HG03342 (cell line): ENCODE measurements around the gene CD300LF.
A peak's percentile ranks its signal among the peaks of the same experiment; 100 is the strongest.

Source experiments
- ATAC-seq: cut with Tn5 transposase; IDR thresholded peaks from one replicate; pipeline ENCODE4 v1.9.1; 2021; ENCODE audit warnings: mild to moderate bottlenecking, moderate library complexity; ENCODE audit not compliant: unreplicated experiment

The CD300LF gene

GRCh38 chr17:74712756-74713155, at the start of gene CD300LF:
Gene CD300LF (minus strand): TSS chr17:74712923. CDS start chr17:74712866, 57 bp downstream.
- ATAC-seq, result no peak

DNA sequence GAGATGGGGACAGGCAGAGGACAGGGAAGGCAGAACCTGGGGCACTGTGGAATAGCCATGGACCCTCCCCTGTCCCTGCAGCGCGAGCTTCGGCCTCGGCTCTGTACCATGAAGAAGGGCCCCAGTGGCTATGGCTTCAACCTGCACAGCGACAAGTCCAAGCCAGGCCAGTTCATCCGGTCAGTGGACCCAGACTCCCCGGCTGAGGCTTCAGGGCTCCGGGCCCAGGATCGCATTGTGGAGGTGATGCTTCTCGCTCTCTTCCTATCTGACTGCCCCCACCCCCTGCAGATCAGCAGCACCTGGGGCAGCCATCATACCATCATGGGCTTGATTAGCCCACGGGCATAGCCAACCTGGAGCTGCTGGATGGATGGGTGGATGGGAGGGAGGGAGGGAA, 49.2 kb upstream of the CD300LF start:
- ATAC-seq, result no peak

GRCh38 chr17:74761419-74761818, 48.7 kb upstream of the CD300LF start:
- no peak for ATAC-seq

GRCh38 chr17:74760404-74761105, 47.8 kb upstream of the CD300LF start:
- no peak for ATAC-seq

- no peak for ATAC-seq
Measured at GRCh38 chr17:74759941-74760340, 47.2 kb upstream of the CD300LF start.

DNA sequence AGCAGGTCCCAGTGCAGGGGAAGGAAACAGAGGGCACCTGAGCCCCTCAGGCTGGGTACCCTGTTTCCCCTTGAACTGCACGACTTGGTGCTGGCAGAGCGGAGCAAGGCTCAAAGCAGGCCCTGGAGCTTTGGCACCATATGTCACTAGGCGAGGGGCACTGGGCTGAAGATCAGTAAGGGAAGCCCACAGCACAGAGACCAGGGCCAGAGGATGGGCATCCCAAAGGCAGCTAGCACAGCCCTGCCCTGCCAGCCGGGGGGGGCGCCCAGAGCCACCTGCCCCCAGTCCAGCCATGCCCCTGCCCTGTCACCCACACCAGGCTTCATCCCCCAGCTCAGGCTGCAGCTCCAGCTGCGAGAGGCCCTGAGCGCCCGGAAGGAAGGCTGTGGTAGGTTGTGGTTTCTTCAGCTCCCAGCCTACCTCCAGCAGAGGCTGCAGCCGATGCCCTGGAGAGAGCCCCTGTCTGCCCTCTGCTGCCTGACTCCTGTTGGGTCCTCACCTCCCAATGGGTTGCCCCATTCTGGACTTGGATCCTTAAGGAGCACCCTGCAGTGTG, 46.6 kb upstream of the CD300LF start:
- peak; percentile 73 for ATAC-seq

DNA sequence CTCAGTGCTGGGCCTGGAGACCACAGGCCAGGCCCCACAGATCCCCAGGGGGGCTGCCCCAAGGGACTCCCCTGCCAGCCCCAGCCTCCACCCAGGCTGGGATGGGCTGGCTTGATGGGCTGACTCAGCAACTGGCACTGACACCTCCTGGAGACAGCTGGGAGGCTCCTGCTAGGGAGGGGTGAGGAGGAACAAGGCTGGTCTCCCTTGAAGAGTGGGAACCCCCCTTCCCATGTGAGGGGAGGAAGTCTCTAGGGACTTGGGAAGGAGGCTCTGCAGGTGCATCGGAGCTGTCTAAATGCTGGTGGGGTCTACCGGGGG, 46.1 kb upstream of the CD300LF start:
- ATAC-seq, result no peak

GRCh38 chr17:74757931-74758847, 45.5 kb upstream of the CD300LF start:
- ATAC-seq, result no peak

DNA sequence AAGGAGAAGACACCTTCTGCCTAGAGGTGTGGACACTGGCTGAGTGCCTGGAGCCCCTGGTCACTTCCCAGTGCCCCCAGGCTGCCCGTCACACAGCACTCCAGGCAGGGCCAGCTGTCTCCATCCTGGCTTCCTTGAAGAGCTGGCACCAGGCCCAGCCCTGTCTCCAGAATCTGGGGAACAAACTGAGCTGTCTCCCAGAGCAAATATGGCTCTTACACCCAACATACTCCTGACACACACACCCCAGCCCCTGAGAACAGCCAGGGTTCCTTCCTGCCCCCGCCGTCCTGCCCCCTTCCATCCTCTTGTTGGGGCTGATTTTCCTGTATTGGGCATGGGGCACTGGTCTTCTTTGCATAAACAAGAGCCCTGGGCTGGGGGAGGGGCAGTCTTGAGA, 44.8 kb upstream of the CD300LF start:
- ATAC-seq, result no peak

GRCh38 chr17:74756891-74757290, 44.2 kb upstream of the CD300LF start:
- ATAC-seq, result no peak

GRCh38 chr17:74755533-74755932, 42.8 kb upstream of the CD300LF start:
- no peak for ATAC-seq

DNA sequence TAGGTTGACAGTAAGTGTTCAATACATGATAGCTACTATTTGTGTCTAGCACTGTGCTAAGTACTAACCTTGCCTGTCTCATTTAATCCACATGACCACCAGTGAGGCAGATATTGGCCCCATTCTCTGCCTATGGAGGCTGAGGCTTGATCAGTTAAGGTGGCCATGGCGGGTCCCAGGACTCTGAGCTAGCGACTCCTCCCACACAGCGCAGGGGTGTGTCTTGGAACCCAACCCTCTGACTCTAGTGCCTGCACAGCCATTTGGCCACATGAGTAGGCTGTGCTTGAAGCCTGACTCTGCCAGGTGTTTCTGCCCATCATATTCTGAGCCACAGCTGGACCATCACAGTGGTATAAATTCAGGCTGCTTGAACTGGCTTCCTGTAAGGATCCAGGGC, 42.1 kb upstream of the CD300LF start:
- ATAC-seq, result no peak

GRCh38 chr17:74752822-74753401, 40.2 kb upstream of the CD300LF start:
- no peak for ATAC-seq

- no peak for ATAC-seq
Measured at GRCh38 chr17:74752415-74752814, 39.7 kb upstream of the CD300LF start.

GRCh38 chr17:74750327-74751069, 37.8 kb upstream of the CD300LF start:
- no peak for ATAC-seq

- no peak for ATAC-seq
Measured at GRCh38 chr17:74750039-74750326, 37.3 kb upstream of the CD300LF start.

- ATAC-seq, result no peak
Measured at GRCh38 chr17:74749279-74750038, 36.7 kb upstream of the CD300LF start.

- peak; percentile 82 for ATAC-seq
Measured at GRCh38 chr17:74748529-74749278, 36.0 kb upstream of the CD300LF start, which contains the start of gene NHERF1. Gene NHERF1 (plus strand): TSS chr17:74748628. CDS start chr17:74748847, 219 bp downstream.

DNA sequence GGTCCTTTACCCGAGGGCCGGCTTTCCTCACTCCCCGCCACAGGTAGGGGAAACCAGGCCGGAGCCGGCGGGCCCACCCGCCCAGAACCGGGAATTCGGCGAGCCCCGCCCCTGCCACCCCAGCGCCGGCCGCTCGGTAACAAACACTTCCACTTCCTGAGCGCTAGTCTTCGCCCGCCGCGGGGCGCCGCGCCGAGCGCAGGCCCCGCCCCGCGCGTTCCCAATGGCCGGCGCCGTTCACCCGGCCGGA, 35.5 kb upstream of the CD300LF start:
- ATAC-seq, result no peak

DNA sequence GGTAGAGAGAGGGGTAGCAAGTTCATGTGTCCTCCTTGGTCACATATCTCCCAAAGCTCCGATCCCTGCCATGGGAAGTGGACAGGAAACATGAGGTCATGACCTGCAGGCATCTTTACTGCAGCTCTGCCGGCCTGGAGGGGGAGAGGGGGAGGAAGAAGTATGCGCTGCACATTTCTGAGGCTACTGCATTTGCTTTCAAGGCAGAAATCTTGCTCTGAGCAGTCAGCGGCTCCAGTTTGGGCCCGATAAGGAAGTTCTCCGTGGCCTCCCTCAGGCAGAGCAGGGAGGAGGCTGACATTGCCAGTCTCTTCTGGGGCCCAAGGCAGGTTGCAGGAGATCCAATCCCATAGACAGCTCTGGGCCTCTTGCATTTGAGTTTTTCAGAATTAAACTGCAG, 34.2 kb upstream of the CD300LF start:
- ATAC-seq, result no peak
